SK-N-MC (cell line): ENCODE results near the gene ELOVL1.

Experiments used
- EZH2 ChIP-seq: fragments of 200-600 bp; sonication (generic); IDR thresholded peaks from one replicate; pipeline ENCODE4 v1.6.1; 2017; ENCODE audit warnings: antibody characterized with exemption
- FOXP2 ChIP-seq: optimal IDR thresholded peaks from 2 replicates; pipeline ENCODE3; 2011; ENCODE audit warnings: mild to moderate bottlenecking, moderate library complexity; ENCODE audit not compliant: insufficient read depth; ENCODE audit errors: extremely low read length, control extremely low read depth
- POLR2AphosphoS5 ChIP-seq: IDR thresholded peaks from 2 replicates; pipeline ENCODE4 v1.6.1; 2012; ENCODE audit warnings: mild to moderate bottlenecking, low read depth, low read length, borderline replicate concordance

DNA sequence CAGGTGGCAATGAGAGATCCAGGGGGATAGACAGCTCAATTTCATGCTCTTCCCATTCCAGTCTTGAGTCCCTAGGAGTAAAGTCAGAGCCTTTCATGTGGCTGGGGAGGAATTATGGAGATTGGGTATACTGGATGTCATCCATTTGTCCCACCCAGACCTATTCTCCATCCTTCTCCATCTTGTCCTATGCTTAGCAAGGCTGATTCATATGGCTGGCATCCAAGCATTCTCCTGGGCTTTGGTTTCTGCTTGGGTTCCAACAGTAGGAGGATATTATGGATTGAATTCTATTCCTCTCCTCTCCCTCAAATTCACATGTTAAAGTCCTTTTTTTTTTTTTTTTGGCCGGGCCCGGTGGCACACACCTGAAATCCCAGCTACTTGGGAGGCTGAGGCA lies 12.9 kb downstream of the ELOVL1 start:
- TF ChIP-seq EZH2: no peak
- no peak for TF ChIP-seq POLR2AphosphoS5
- TF ChIP-seq FOXP2: no peak
